IPS-NIHi7 (cell line): ENCODE data around the gene SIX5.

Experiments used
- DNase-seq: peaks from one replicate; pipeline ENCODE4 v3.0.0; 2012; ENCODE audit warnings: mixed read lengths; ENCODE audit errors: extremely low spot score

SIX5 gene

GRCh38 chr19:45773384-45773783 lies 4.3 kb upstream of the SIX5 start:
- DNase-seq = no peak

GRCh38 chr19:45772912-45773311 lies 3.9 kb upstream of the SIX5 start:
- no peak for DNase-seq

GRCh38 chr19:45772130-45772840 lies 3.2 kb upstream of the SIX5 start:
- DNase-seq = no peak

GRCh38 chr19:45771311-45771933 lies 2.4 kb upstream of the SIX5 start:
- DNase-seq = no peak

GRCh38 chr19:45770192-45771101 lies 1.4 kb upstream of the SIX5 start:
- DNase-seq = peak; percentile 96

GRCh38 chr19:45769821-45770191 lies 754 bp upstream of the SIX5 start:
- DNase-seq = no peak

GRCh38 chr19:45768655-45768983 lies 433 bp downstream of the SIX5 start:
- no peak for DNase-seq

- no peak for DNase-seq
Observed at GRCh38 chr19:45767881-45768654, 984 bp downstream of the SIX5 start.

GRCh38 chr19:45767410-45767880 lies 1.6 kb downstream of the SIX5 start:
- peak; percentile 73 for DNase-seq

GRCh38 chr19:45766869-45767346 lies 2.1 kb downstream of the SIX5 start:
- DNase-seq = no peak

- DNase-seq = no peak
Observed at GRCh38 chr19:45766296-45766868, 2.7 kb downstream of the SIX5 start.

- no peak for DNase-seq
Observed at GRCh38 chr19:45765702-45766295, 3.3 kb downstream of the SIX5 start.

- no peak for DNase-seq
Observed at GRCh38 chr19:45764945-45765701, 3.9 kb downstream of the SIX5 start.

- DNase-seq = no peak
Observed at GRCh38 chr19:45764475-45764874, 4.6 kb downstream of the SIX5 start.

- DNase-seq = no peak
Observed at GRCh38 chr19:45763691-45764294, 5.3 kb downstream of the SIX5 start.

GRCh38 chr19:45762870-45763631 lies 6.0 kb downstream of the SIX5 start:
- no peak for DNase-seq

- no peak for DNase-seq
Observed at GRCh38 chr19:45761714-45762113, 7.3 kb downstream of the SIX5 start.

- DNase-seq = no peak
Observed at GRCh38 chr19:45758921-45759320, 10.1 kb downstream of the SIX5 start.

- no peak for DNase-seq
Observed at GRCh38 chr19:45757695-45758094, 11.4 kb downstream of the SIX5 start.
